ENCODE measurements around the gene GRM8.

DNA sequence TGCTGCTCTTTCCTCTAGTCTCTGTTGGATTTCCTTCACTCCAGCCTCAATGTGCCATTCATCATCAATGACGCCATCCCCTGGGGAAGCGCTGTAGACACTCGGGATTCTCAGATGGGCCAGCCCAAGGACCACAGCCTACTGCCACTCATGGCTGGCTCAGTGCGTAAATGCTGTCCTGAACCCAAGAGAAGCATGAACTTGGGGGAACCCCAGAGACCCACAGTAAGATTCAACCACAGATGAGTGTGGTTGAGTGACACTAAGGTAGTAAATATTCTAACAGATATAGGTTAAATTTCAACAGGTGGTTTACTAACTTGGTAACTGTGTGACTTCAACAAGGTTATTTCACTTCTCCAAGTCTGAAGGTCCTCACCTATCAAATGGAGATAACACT, 304.1 kb downstream of the GRM8 start:
- TF ChIP-seq, protein P1, sequence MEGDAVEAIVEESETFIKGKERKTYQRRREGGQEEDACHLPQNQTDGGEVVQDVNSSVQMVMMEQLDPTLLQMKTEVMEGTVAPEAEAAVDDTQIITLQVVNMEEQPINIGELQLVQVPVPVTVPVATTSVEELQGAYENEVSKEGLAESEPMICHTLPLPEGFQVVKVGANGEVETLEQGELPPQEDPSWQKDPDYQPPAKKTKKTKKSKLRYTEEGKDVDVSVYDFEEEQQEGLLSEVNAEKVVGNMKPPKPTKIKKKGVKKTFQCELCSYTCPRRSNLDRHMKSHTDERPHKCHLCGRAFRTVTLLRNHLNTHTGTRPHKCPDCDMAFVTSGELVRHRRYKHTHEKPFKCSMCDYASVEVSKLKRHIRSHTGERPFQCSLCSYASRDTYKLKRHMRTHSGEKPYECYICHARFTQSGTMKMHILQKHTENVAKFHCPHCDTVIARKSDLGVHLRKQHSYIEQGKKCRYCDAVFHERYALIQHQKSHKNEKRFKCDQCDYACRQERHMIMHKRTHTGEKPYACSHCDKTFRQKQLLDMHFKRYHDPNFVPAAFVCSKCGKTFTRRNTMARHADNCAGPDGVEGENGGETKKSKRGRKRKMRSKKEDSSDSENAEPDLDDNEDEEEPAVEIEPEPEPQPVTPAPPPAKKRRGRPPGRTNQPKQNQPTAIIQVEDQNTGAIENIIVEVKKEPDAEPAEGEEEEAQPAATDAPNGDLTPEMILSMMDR (optimal IDR thresholded peaks at IDR 0.05 in 1 of 3, IDR thresholded peaks at IDR 0.05 in 1 of 3, conservative IDR thresholded peaks at IDR 0.05 in 1 of 3; ENCODE audit: extremely low read depth in 1 of 3, insufficient read depth in 2 of 3, low read length in 3 of 3) = no peak
- TF ChIP-seq EZH2 (IDR thresholded peaks at IDR 0.05; ENCODE audit: low read length) = no peak
